SK-N-SH (cell line): Measurements from ENCODE around the gene NPIPB8. TPM values are rescaled to one million over a fixed set of nuclear protein-coding genes. Genes with fewer than 3 reads are reported as not detected.

Source experiments
- CTCF ChIA-PET: fragments of 300-600, 350-600 bp; formaldehyde crosslinking; extraction: SDS; loops from one replicate; lab custom pipeline; 2021; lab: Yijun Ruan, JAX
- POLR2A ChIA-PET: fragments of 350-600 bp; sonication (Branson Sonifier 250); formaldehyde crosslinking; extraction: SDS; loops from one replicate; lab custom pipeline; 2020; ENCODE audit warnings: antibody characterized with exemption, inconsistent platforms; lab: Yijun Ruan, JAX
- DNase-seq: peaks from one replicate; pipeline ENCODE4 v3.0.0; 2012
- H2AFZ ChIP-seq: fragments of 200-600 bp; sonication (generic); 2 replicates; pipeline ENCODE4 v1.8.1; 2016; ENCODE audit warnings: antibody characterized with exemption, mild to moderate bottlenecking, low read depth
- H3F3A ChIP-seq: fragments of 200-600 bp; sonication (generic); replicated peaks from 2 replicates; pipeline ENCODE3; 2016; ENCODE audit warnings: antibody characterized with exemption, mild to moderate bottlenecking; ENCODE audit not compliant: insufficient read depth
- H3K27ac ChIP-seq, 2 experiments: fragments of 200-500 bp in 1 of 2; fragments of 200-600 bp in 1 of 2; sonication (Bioruptor generic) in 1 of 2; sonication (generic), shearing (Covaris generic) in 1 of 2; 2 replicates each; pipeline versions ENCODE4 v1.5.1 to v1.6.1; 2014 to 2016; ENCODE audit warnings: low read depth in 2 of 2, inconsistent platforms in 1 of 2, low read length in 1 of 2, mild to moderate bottlenecking in 1 of 2, mixed read lengths in 1 of 2
- H3K27me3 ChIP-seq: fragments of 200-600 bp; sonication (generic), shearing (Covaris generic); 2 replicates; pipeline ENCODE4 v1.6.1; 2016; ENCODE audit warnings: mixed run types; ENCODE audit not compliant: insufficient read depth
- H3K36me3 ChIP-seq, 2 experiments: fragments of 200-500 bp in 1 of 2; fragments of 200-600 bp in 1 of 2; sonication (Bioruptor generic) in 1 of 2; sonication (generic) in 1 of 2; replicated peaks in 1 of 2; 2 replicates each; pipeline versions ENCODE3 to v1.5.1; 2014 to 2016; ENCODE audit warnings: low read length in 1 of 2, mild to moderate bottlenecking in 1 of 2; ENCODE audit not compliant: insufficient read depth in 2 of 2, control insufficient read depth in 1 of 2
- H3K4me1 ChIP-seq, 2 experiments: fragments of 200-500 bp in 1 of 2; fragments of 200-600 bp in 1 of 2; sonication (Bioruptor generic) in 1 of 2; sonication (generic), shearing (Covaris generic) in 1 of 2; 2 replicates each; pipeline versions ENCODE4 v1.5.1 to v1.6.1; 2014 to 2016; ENCODE audit warnings: low read depth in 1 of 2, low read length in 1 of 2, mixed run types in 1 of 2; ENCODE audit not compliant: insufficient read depth in 2 of 2, control insufficient read depth in 1 of 2
- H3K4me2 ChIP-seq: fragments of 200-600 bp; sonication (generic), shearing (Covaris generic); 2 replicates; pipeline ENCODE4 v1.6.1; 2017; ENCODE audit warnings: mixed run types
- H3K4me3 ChIP-seq, 2 experiments: fragments of 200-500 bp in 1 of 2; fragments of 200-600 bp in 1 of 2; sonication (Bioruptor generic) in 1 of 2; sonication (generic), shearing (Covaris generic) in 1 of 2; 2 replicates each; pipeline versions ENCODE4 v1.5.1 to v1.8.1; 2014 to 2016; ENCODE audit warnings: low read depth in 2 of 2, inconsistent platforms in 1 of 2, low read length in 1 of 2, mild to moderate bottlenecking in 1 of 2, mixed read lengths in 1 of 2, moderate library complexity in 1 of 2
- H3K79me2 ChIP-seq: fragments of 200-600 bp; sonication (generic); 2 replicates; pipeline ENCODE4 v1.8.1; 2017; ENCODE audit warnings: mild to moderate bottlenecking; ENCODE audit not compliant: insufficient read depth
- H3K9ac ChIP-seq: fragments of 200-600 bp; sonication (generic); 2 replicates; pipeline ENCODE4 v1.6.1; 2017; ENCODE audit warnings: mixed run types
- H3K9me2 ChIP-seq: fragments of 200-600 bp; sonication (generic); 2 replicates; pipeline ENCODE4 v1.6.1; 2017; ENCODE audit warnings: mixed run types
- H3K9me3 ChIP-seq: fragments of 200-600 bp; sonication (generic); 2 replicates; pipeline ENCODE4 v1.6.1; 2017; ENCODE audit warnings: mixed run types, mild to moderate bottlenecking, moderate library complexity
- H4K20me1 ChIP-seq: fragments of 200-600 bp; sonication (generic); 2 replicates; pipeline ENCODE4 v1.6.1; 2017; ENCODE audit warnings: mild to moderate bottlenecking, mixed run types; ENCODE audit not compliant: insufficient read depth
- EZH2phosphoT487 ChIP-seq: fragments of 200-600 bp; sonication (generic); IDR thresholded peaks from 2 replicates; pipeline ENCODE4 v1.6.1; 2017; ENCODE audit warnings: low read depth, mixed run types, mild to moderate bottlenecking, antibody characterized with exemption, moderate library complexity, borderline replicate concordance
- FOXM1 ChIP-seq: IDR thresholded peaks from 2 replicates; pipeline ENCODE4 v1.4.0; 2012; ENCODE audit warnings: low read depth, mild to moderate bottlenecking
- JUND ChIP-seq: IDR thresholded peaks from 2 replicates; pipeline ENCODE4 v1.4.0; 2012
- MXI1 ChIP-seq: IDR thresholded peaks from 2 replicates; pipeline ENCODE4 v1.6.1; 2012; ENCODE audit warnings: mild to moderate bottlenecking, low read depth, low read length, improper control_type of control experiment
- NRF1 ChIP-seq: IDR thresholded peaks from 2 replicates; pipeline ENCODE4 v1.6.1; 2012; ENCODE audit warnings: low read depth, mild to moderate bottlenecking, low read length
- RCOR1 ChIP-seq: fragments of 150-350 bp; IDR thresholded peaks from 2 replicates; pipeline ENCODE4 v1.6.1; 2017; ENCODE audit warnings: antibody characterized with exemption, low read length
- SIN3A ChIP-seq: IDR thresholded peaks from 2 replicates; pipeline ENCODE4 v1.6.1; 2012; ENCODE audit warnings: low read depth, mild to moderate bottlenecking, low read length, moderate library complexity, borderline replicate concordance
- TCF12 ChIP-seq: IDR thresholded peaks from 2 replicates; pipeline ENCODE4 v1.4.0; 2012
- TEAD4 ChIP-seq: IDR thresholded peaks from 2 replicates; pipeline ENCODE4 v1.4.0; 2012; ENCODE audit warnings: mild to moderate bottlenecking, borderline replicate concordance; ENCODE audit not compliant: insufficient read depth
- YY1 ChIP-seq: IDR thresholded peaks from 2 replicates; pipeline ENCODE4 v1.4.0; 2012; ENCODE audit warnings: low read depth, mild to moderate bottlenecking
- WGBS: methylation state at CpG from one replicate; pipeline ENCODE4 v1.1.6; 2017; ENCODE audit warnings: low lambda C conversion rate; 5-methylcytosine and 5-hydroxymethylcytosine counted together
- polyA plus RNA-seq, 3 experiments: library from polyadenylated mRNA; depleted of rRNA; stranded (reverse); fragments of >200 nt; gene quantifications; 2 replicates each; pipeline ENCODE4 v1.2.3, GENCODE V29; 2012
- TF ChIP-seq, protein P1 (sequence below): IDR thresholded peaks from 2 replicates; pipeline ENCODE4 v1.6.1; 2012; ENCODE audit warnings: mild to moderate bottlenecking, low read depth, low read length, moderate library complexity
- TF ChIP-seq, protein P2 (sequence below): IDR thresholded peaks from 2 replicates; pipeline ENCODE4 v1.4.0; 2012; ENCODE audit warnings: low read depth
- TF ChIP-seq, protein P3 (sequence below): IDR thresholded peaks from 2 replicates; pipeline ENCODE4; 2012
- TF ChIP-seq, protein P4 (sequence below): fragments of 200-600 bp; sonication (generic); IDR thresholded peaks from 2 replicates; pipeline ENCODE4 v1.6.1; 2017; ENCODE audit warnings: antibody characterized with exemption, mild to moderate bottlenecking, moderate library complexity
- TF ChIP-seq, protein P5 (sequence below): fragments of 150-350 bp; IDR thresholded peaks from 2 replicates; pipeline ENCODE4 v1.6.1; 2016; ENCODE audit warnings: mild to moderate bottlenecking, low read depth, low read length

Gene NPIPB8
- polyA plus RNA-seq, 1 of the 3 experiments (the other 2 are of a cell fraction): not detected

DNA sequence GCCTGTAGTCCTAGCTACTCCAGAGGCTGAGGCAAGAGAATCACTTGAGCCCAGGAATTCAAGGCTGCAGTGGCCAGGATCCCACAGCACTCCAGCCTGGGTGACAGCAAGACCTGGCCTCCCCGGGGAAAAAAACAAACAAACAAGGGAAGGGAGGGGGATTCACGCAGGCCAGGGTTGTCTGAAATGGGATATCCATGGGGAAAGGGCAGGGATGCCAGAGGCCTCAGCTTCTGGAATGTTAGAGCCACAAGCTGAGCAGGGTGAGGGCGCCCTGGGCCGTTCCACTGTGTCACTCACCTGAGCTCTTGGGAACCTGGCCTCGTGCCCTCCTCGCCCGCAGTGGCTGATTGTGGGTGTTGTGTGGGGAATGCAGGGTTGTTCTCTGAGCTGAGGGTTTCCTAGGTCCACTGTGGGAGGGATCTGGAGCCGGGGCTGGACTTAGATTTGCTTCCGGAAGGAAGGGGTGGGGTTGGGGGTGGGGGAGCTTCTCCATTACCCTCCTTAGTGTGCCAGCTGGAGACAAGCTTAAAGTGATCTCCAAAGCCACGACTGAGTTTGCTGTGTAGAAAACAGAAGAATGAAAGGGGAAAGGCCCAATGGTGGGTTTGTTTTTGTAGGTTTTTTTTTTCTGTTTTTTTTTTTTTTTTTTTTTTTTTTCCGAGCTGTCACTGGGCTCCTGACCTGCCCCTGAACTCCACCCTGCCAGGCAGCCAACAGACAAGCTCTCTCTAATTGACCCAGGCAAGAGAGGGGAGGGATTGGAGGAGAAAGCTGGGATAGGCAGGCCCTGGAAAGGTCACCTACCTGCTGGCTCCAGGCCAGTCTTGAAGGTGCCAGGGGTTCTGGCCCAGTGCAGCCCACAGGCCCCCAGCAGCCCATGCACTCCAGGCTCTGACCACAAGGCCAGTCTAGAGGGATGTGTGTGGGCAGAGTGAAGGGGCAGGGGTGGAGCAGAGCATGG, 28.0 kb upstream of the NPIPB8 start, which contains the start of gene SULT1A1 (continued):
- TF ChIP-seq, protein P1, sequence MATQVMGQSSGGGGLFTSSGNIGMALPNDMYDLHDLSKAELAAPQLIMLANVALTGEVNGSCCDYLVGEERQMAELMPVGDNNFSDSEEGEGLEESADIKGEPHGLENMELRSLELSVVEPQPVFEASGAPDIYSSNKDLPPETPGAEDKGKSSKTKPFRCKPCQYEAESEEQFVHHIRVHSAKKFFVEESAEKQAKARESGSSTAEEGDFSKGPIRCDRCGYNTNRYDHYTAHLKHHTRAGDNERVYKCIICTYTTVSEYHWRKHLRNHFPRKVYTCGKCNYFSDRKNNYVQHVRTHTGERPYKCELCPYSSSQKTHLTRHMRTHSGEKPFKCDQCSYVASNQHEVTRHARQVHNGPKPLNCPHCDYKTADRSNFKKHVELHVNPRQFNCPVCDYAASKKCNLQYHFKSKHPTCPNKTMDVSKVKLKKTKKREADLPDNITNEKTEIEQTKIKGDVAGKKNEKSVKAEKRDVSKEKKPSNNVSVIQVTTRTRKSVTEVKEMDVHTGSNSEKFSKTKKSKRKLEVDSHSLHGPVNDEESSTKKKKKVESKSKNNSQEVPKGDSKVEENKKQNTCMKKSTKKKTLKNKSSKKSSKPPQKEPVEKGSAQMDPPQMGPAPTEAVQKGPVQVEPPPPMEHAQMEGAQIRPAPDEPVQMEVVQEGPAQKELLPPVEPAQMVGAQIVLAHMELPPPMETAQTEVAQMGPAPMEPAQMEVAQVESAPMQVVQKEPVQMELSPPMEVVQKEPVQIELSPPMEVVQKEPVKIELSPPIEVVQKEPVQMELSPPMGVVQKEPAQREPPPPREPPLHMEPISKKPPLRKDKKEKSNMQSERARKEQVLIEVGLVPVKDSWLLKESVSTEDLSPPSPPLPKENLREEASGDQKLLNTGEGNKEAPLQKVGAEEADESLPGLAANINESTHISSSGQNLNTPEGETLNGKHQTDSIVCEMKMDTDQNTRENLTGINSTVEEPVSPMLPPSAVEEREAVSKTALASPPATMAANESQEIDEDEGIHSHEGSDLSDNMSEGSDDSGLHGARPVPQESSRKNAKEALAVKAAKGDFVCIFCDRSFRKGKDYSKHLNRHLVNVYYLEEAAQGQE: no peak
- TF ChIP-seq MXI1: no peak
- no peak for TF ChIP-seq JUND
- TF ChIP-seq, protein P2, sequence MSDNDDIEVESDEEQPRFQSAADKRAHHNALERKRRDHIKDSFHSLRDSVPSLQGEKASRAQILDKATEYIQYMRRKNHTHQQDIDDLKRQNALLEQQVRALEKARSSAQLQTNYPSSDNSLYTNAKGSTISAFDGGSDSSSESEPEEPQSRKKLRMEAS: no peak
- TF ChIP-seq, protein P3, sequence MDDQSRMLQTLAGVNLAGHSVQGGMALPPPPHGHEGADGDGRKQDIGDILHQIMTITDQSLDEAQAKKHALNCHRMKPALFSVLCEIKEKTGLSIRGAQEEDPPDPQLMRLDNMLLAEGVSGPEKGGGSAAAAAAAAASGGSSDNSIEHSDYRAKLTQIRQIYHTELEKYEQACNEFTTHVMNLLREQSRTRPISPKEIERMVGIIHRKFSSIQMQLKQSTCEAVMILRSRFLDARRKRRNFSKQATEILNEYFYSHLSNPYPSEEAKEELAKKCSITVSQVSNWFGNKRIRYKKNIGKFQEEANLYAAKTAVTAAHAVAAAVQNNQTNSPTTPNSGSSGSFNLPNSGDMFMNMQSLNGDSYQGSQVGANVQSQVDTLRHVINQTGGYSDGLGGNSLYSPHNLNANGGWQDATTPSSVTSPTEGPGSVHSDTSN: no peak
- no peak for TF ChIP-seq TEAD4
- no peak for TF ChIP-seq YY1

DNA sequence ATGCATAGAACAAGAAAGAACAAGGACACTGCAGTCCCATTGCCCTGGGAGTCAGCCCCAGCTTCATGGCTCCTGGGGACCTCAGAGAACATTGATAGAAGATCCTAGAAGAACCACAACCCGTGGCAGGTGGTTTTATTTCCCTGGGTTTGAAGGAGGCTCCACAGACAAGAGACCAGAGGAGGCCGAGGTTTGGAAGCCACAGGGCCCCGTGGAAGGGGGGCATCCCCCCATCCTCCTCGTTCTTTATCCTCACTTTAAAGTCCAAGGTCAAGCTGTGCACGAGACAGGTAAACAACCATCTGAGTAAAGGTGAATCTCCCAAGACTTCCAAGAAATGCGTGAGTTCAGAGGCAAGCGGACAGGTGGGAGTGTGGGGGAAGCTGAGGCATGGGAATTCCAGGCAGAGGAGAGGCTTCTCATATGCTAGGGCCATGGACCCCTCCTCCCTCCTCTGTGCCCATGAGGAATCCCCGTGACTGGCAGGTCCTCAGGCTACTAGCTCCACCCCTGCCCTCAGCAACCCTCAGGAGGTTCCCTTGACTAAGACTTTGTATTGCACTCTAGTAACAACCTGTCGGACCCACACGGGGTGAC, 27.2 kb upstream of the NPIPB8 start:
- no peak for DNase-seq

More for the DNA sequence above, 27.2 kb upstream of the NPIPB8 start:
- Histone ChIP-seq H3K9me2 (no peaks in the 10 kb centered on the region), H3K4me3 (no peak overlapping the region), H2AFZ (no peak overlapping the region), H3K4me2 (no peak overlapping the region), H3K9ac (no peak overlapping the region), H3K9me3 (no peaks in the 10 kb centered on the region), H3F3A (no peaks in the 10 kb centered on the region), H3K27me3 (no peaks in the 10 kb centered on the region), H3K27ac (no peak overlapping the region; a peak in 1 of 4 replicates), H3K79me2 (no peaks in the 10 kb centered on the region), H3K36me3 (no peaks in the 10 kb centered on the region), H3K4me1 (peaks cover 0 to 9% of the 10 kb centered on the region in 2 experiments; a peak in 1 of 4 replicates), H4K20me1 (no peaks in the 10 kb centered on the region)
- ChIA-PET POLR2A (no interaction called here), CTCF (no interaction called here)
- WGBS: 78% methylated on average over 10 of the region's 10 CpGs
- TF ChIP-seq, protein P4, sequence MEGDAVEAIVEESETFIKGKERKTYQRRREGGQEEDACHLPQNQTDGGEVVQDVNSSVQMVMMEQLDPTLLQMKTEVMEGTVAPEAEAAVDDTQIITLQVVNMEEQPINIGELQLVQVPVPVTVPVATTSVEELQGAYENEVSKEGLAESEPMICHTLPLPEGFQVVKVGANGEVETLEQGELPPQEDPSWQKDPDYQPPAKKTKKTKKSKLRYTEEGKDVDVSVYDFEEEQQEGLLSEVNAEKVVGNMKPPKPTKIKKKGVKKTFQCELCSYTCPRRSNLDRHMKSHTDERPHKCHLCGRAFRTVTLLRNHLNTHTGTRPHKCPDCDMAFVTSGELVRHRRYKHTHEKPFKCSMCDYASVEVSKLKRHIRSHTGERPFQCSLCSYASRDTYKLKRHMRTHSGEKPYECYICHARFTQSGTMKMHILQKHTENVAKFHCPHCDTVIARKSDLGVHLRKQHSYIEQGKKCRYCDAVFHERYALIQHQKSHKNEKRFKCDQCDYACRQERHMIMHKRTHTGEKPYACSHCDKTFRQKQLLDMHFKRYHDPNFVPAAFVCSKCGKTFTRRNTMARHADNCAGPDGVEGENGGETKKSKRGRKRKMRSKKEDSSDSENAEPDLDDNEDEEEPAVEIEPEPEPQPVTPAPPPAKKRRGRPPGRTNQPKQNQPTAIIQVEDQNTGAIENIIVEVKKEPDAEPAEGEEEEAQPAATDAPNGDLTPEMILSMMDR: no peak
- TF ChIP-seq, protein P5, sequence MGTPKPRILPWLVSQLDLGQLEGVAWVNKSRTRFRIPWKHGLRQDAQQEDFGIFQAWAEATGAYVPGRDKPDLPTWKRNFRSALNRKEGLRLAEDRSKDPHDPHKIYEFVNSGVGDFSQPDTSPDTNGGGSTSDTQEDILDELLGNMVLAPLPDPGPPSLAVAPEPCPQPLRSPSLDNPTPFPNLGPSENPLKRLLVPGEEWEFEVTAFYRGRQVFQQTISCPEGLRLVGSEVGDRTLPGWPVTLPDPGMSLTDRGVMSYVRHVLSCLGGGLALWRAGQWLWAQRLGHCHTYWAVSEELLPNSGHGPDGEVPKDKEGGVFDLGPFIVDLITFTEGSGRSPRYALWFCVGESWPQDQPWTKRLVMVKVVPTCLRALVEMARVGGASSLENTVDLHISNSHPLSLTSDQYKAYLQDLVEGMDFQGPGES: no peak
- no peak for TF ChIP-seq TCF12
- no peak for TF ChIP-seq EZH2phosphoT487
- TF ChIP-seq NRF1: no peak
- no peak for TF ChIP-seq JUND
- TF ChIP-seq, protein P3: no peak
- TF ChIP-seq RCOR1: no peak
- no peak for TF ChIP-seq FOXM1
- no peak for TF ChIP-seq SIN3A
